Measurements from ENCODE around the gene FBRS. TPM values are rescaled to one million over a fixed set of nuclear protein-coding genes. Genes with fewer than 3 reads are reported as not detected.

FBRS gene
- total RNA-seq, 2 donors from 2014 or later: 49.0 to 106 TPM

DNA sequence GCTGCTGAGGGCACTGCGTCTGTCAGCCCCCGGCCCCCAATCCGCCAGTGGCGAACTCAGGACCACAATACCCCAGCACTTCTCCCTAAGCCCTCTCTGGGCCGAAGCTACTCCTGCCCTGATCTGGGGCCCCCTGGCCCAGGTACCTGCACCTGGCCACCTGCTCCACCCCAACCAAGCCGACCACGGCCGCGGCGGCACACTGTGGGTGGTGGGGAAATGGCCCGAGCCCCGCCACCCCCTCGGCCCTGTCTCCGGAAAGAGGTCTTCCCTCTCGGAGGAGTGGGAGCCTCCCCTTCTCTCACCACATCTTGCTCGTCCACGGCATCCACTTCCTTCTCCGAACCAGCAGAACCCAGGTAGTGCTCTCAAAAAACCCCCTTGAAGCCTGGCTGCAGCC lies 3.4 kb upstream of the FBRS start:
- Histone ChIP-seq H3K27ac (no peak overlapping the region), H3K36me3 (peaks cover 0 to 20% of the 10 kb centered on the region in 2 donors)
- intact Hi-C loops (cut with DNase I): loop anchor here (5.0 to 10.0 kb wide), 4 partner anchors 42 to 850 kb away; partner anchors contain the start of genes ALDOA, MAZ, SRCAP and ZNF688

DNA sequence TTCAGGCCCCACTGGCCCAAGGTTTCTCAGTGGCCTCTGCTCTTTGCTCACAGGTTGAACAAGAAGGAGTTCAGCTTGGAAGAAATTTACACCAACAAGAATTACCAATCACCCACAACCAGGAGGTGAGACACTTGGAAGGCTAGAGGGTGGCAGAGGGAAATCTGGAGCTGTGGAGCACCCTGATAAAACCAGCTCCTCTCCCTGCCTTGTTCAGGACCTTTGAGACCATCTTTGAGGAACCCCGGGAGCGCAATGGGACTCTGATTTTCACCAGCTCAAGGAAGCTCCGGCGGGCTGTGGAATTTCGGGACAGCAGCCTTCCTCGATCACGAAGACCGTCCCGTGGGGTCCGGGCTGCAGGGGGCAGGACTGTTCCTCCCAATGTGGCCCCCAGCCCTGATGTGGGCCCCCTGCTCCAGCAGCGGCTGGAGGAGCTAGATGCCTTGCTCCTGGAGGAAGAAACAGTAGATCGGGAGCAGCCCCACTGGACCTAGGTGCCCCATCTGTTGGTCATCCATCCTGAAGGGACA lies 2.4 kb upstream of the FBRS start:
- WGBS: 84% methylated on average over 12 of the region's 12 CpGs
- DNase-seq (ENCODE audit: low spot score): no peak
- H3K9me3 ChIP-seq: no peaks in the 10 kb centered on the region
- intact Hi-C loops (cut with DNase I): loop anchor here (5.0 to 10.0 kb wide), 3 partner anchors 41 to 851 kb away; partner anchors contain the start of genes ALDOA, MAZ and SRCAP
- H3K27me3 ChIP-seq (replicated peaks; ENCODE audit: insufficient read depth): no peaks in the 10 kb centered on the region
- peaks cover 15% of the 10 kb centered on the region for H3K4me1 ChIP-seq (replicated peaks)
- no peak overlapping the region for H3K27ac ChIP-seq
- no peak overlapping the region for H3K4me3 ChIP-seq
- TF ChIP-seq, protein P1, sequence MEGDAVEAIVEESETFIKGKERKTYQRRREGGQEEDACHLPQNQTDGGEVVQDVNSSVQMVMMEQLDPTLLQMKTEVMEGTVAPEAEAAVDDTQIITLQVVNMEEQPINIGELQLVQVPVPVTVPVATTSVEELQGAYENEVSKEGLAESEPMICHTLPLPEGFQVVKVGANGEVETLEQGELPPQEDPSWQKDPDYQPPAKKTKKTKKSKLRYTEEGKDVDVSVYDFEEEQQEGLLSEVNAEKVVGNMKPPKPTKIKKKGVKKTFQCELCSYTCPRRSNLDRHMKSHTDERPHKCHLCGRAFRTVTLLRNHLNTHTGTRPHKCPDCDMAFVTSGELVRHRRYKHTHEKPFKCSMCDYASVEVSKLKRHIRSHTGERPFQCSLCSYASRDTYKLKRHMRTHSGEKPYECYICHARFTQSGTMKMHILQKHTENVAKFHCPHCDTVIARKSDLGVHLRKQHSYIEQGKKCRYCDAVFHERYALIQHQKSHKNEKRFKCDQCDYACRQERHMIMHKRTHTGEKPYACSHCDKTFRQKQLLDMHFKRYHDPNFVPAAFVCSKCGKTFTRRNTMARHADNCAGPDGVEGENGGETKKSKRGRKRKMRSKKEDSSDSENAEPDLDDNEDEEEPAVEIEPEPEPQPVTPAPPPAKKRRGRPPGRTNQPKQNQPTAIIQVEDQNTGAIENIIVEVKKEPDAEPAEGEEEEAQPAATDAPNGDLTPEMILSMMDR (IDR thresholded peaks at IDR 0.05): no peak
- TF ChIP-seq POLR2A (IDR thresholded peaks at IDR 0.05): no peak
- no peak for TF ChIP-seq POLR2AphosphoS5 (IDR thresholded peaks at IDR 0.05)
- peaks cover 0 to 20% of the 10 kb centered on the region in 2 donors for H3K36me3 ChIP-seq

More for the DNA sequence above, 3.4 kb upstream of the FBRS start:
- Histone ChIP-seq H3K4me1 (replicated peaks) (peaks cover 9% of the 10 kb centered on the region), H3K4me3 (no peak overlapping the region), H3K9me3 (no peaks in the 10 kb centered on the region), H3K27me3 (replicated peaks; ENCODE audit: insufficient read depth) (no peaks in the 10 kb centered on the region)
- no peak for DNase-seq (ENCODE audit: low spot score)
- 96% methylated on average over 18 of the region's 18 CpGs for WGBS
- TF ChIP-seq, protein P1 (IDR thresholded peaks at IDR 0.05): no peak
- TF ChIP-seq POLR2A (IDR thresholded peaks at IDR 0.05): no peak
- no peak for TF ChIP-seq POLR2AphosphoS5 (IDR thresholded peaks at IDR 0.05)

DNA sequence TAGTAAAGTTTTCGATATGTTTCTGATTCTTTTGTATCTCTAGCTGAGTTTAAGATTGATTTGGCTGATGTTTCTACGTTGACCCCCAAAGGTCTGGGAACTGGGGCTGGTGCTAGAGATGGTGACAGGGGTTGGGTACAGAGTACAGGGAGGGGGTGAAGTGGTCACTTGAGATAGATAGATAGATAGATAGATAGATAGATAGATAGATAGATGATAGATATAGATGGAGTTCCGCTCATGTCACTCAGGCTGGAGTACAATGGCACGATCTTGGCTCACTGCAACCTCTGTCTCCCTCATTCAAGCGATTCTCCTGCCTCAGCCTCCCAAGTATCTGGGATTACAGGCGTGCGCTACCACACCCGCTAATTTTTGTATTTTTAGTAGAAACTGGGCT lies 1.8 kb upstream of the FBRS start:
- Histone ChIP-seq H3K4me1 (replicated peaks) (peaks cover 21% of the 10 kb centered on the region), H3K4me3 (no peak overlapping the region), H3K27me3 (replicated peaks; ENCODE audit: insufficient read depth) (no peaks in the 10 kb centered on the region), H3K9me3 (no peaks in the 10 kb centered on the region), H3K36me3 (peaks cover 0 to 24% of the 10 kb centered on the region in 2 donors), H3K27ac (peak overlapping the region; percentile 98 to 99)
- TF ChIP-seq POLR2AphosphoS5 (IDR thresholded peaks at IDR 0.05): no peak
- TF ChIP-seq, protein P1 (IDR thresholded peaks at IDR 0.05): no peak
- TF ChIP-seq POLR2A (IDR thresholded peaks at IDR 0.05): no peak
- 96% methylated on average over 8 of the region's 8 CpGs for WGBS
- intact Hi-C loops (cut with DNase I): loop anchor here (5.0 to 10.0 kb wide), 3 partner anchors 41 to 852 kb away; partner anchors contain the start of genes ALDOA, MAZ and SRCAP
- no peak for DNase-seq (ENCODE audit: low spot score)

DNA sequence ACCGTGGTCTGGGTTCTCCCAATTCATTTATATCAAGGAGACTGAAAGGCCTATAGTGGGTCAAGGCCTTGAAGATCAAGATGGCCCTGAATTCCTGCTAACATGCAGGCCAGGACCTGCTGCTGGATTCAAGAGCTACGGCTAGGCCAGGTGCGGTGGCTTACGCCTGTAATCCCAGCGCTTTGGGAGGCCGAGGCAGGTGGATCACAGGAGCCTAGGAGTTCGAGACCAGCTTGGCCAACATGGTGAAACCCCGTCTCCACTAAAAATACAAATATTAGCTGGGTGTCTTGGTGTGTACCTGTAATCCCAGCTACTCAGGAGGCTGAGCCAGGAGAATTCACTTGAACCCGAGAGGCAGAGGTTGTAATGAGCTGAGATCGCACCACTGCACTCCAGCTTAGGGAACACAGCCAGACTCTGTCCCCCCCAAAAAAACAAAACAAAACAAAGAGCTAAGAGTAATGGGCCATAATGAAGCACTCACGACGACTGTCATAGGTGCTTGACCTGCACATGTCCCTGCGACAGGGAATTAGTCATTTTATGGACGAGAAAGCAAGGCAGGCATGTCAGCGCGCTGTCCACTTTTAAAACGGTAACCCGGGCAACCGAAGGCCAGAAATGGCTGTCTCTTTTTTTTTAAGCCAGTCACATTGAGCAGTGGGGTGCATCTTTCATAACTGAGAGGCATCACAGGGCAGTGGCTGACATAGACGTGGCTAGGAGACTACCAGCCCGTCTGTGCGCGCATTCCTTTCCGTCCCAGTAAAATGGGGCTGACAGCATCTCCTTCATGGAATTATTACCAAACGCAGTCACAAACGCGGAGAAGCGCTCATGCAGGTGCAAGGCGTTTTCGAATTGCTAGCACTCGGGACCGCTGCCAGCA lies 1.0 kb upstream of the FBRS start:
- peaks cover 0 to 24% of the 10 kb centered on the region in 2 donors for H3K36me3 ChIP-seq
- peak overlapping the region; percentile 31 to 32 for H3K4me3 ChIP-seq
- no peaks in the 10 kb centered on the region for H3K9me3 ChIP-seq
- H3K4me1 ChIP-seq (replicated peaks): peaks cover 22% of the 10 kb centered on the region
- intact Hi-C loops (cut with DNase I): loop anchor here (5.0 to 10.0 kb wide), 3 partner anchors 40 to 852 kb away; partner anchors contain the start of genes ALDOA, MAZ and SRCAP
- peak overlapping the region; percentile 98 to 99 for H3K27ac ChIP-seq
- 29% methylated on average over 32 of the region's 32 CpGs for WGBS
- H3K27me3 ChIP-seq (replicated peaks; ENCODE audit: insufficient read depth): no peaks in the 10 kb centered on the region
- TF ChIP-seq POLR2AphosphoS5 (IDR thresholded peaks at IDR 0.05): no peak
- TF ChIP-seq, protein P1 (IDR thresholded peaks at IDR 0.05): no peak
- no peak for TF ChIP-seq POLR2A (IDR thresholded peaks at IDR 0.05)
- DNase-seq (ENCODE audit: low spot score): no peak
